ENCODE results near the gene EFTUD2.

- TF ChIP-seq CTCF (conservative IDR thresholded peaks at IDR 0.05 in 1 of 2, IDR thresholded peaks at IDR 0.05 in 1 of 2; ENCODE audit: low read depth in 1 of 2, low read length in 2 of 2) (no peak), EZH2 (IDR thresholded peaks at IDR 0.05; ENCODE audit: low read length, missing control alignments) (no peak)
Measured at GRCh38 chr17:44884941-44885340, 14.3 kb downstream of the EFTUD2 start.

All from fibroblast of lung (primary cell).